BLaER1 treated with 17β-estradiol and CSF1 and Interleukin-3, amounts not matched to agents 10 nM and 100 nM (cell line): ENCODE measurements around the gene ZNF575.
A peak's percentile ranks its signal among the peaks of the same experiment; 100 is the strongest.

Source experiments
- H3K27ac ChIP-seq, 11 experiments: shearing (Covaris generic); formaldehyde crosslinking; 2 replicates each; pipeline ENCODE4 v1.8.1; 2022
- H3K27me3 ChIP-seq, 11 experiments: shearing (Covaris generic); formaldehyde crosslinking; 2 replicates each; pipeline ENCODE4 v1.8.1; 2022
- H3K36me3 ChIP-seq, 11 experiments: shearing (Covaris generic); formaldehyde crosslinking; 2 replicates each; pipeline ENCODE4 v1.8.1; 2022
- H3K4me1 ChIP-seq, 10 experiments: shearing (Covaris generic); formaldehyde crosslinking; 2 replicates each; pipeline ENCODE4 v1.8.1; 2022
- H3K4me2 ChIP-seq, 11 experiments: shearing (Covaris generic); formaldehyde crosslinking; 2 replicates each; pipeline ENCODE4 v1.8.1; 2022
- H3K4me3 ChIP-seq, 10 experiments: shearing (Covaris generic); formaldehyde crosslinking; 2 replicates each; pipeline ENCODE4 v1.8.1; 2022
- H3K9ac ChIP-seq, 11 experiments: shearing (Covaris generic); formaldehyde crosslinking; 2 replicates each; pipeline ENCODE4 v1.8.1; 2022
- H3K9me3 ChIP-seq, 11 experiments: shearing (Covaris generic); formaldehyde crosslinking; replicated peaks in 1 of 11; 2 replicates each; pipeline ENCODE4 v1.8.1; 2022
- H4K20me1 ChIP-seq, 11 experiments: shearing (Covaris generic); formaldehyde crosslinking; 2 replicates each; pipeline ENCODE4 v1.8.1; 2022
- Cebpa-rat ChIP-seq, 11 experiments: shearing (Covaris generic); IDR thresholded peaks; 2 replicates each; pipeline ENCODE4 v1.8.1; 2022

The ZNF575 gene

GRCh38 chr19:43552198-43552450 is 19.1 kb downstream of the ZNF575 start:
- Histone ChIP-seq H3K27ac (peak overlapping the region in 8 of 11 experiments; percentile 56 to 78 (median 72); a peak in 15 of 22 replicates), H3K36me3 (peaks cover 60 to 87% (median 80%) of the 10 kb centered on the region in 11 experiments), H3K9ac (peak overlapping the region in 8 of 11 experiments; percentile 38 to 71 (median 65); a peak in 12 of 22 replicates), H4K20me1 (peaks cover 0 to 12% (median 0%) of the 10 kb centered on the region in 11 experiments; a peak in 2 of 22 replicates), H3K4me1 (peaks cover 18 to 44% (median 35%) of the 10 kb centered on the region in 10 experiments; a peak in 19 of 20 replicates), H3K4me2 (peak overlapping the region in 5 of 11 experiments; percentile 56 to 78 (median 61); a peak in 5 of 22 replicates), H3K4me3 (no peak overlapping the region), H3K27me3 (no peaks in the 10 kb centered on the region), H3K9me3 (no peaks in the 10 kb centered on the region)
- TF ChIP-seq Cebpa-rat (IDR thresholded peaks at IDR 0.05), result no peak

GRCh38 chr19:43552616-43553015 is 19.6 kb downstream of the ZNF575 start:
- Histone ChIP-seq H3K36me3 (peaks cover 65 to 87% (median 76%) of the 10 kb centered on the region in 11 experiments), H3K4me1 (peaks cover 23 to 49% (median 37%) of the 10 kb centered on the region in 10 experiments), H3K27me3 (no peaks in the 10 kb centered on the region)

GRCh38 chr19:43553656-43554055 is 20.7 kb downstream of the ZNF575 start:
- Histone ChIP-seq H3K4me1 (peaks cover 29 to 56% (median 43%) of the 10 kb centered on the region in 10 experiments), H3K27ac (peak overlapping the region in 9 of 11 experiments; percentile 44 to 78 (median 69); a peak in 16 of 22 replicates), H4K20me1 (peaks cover 0 to 12% (median 0%) of the 10 kb centered on the region in 11 experiments; a peak in 2 of 22 replicates), H3K4me3 (no peak overlapping the region), H3K27me3 (no peaks in the 10 kb centered on the region), H3K36me3 (peaks cover 74 to 94% (median 84%) of the 10 kb centered on the region in 11 experiments), H3K9ac (peak overlapping the region in 10 of 11 experiments; percentile 38 to 71 (median 60); a peak in 10 of 22 replicates), H3K9me3 (no peaks in the 10 kb centered on the region), H3K4me2 (peak overlapping the region in 3 of 11 experiments; percentile 58 to 78 (median 71); a peak in 2 of 22 replicates)
- TF ChIP-seq Cebpa-rat (IDR thresholded peaks at IDR 0.05), result no peak

More at GRCh38 chr19:43552616-43553015, 19.6 kb downstream of the ZNF575 start:
- peaks cover 0 to 12% (median 0%) of the 10 kb centered on the region in 11 experiments; a peak in 2 of 22 replicates for H4K20me1 ChIP-seq
- H3K9me3 ChIP-seq, result no peaks in the 10 kb centered on the region
- peak overlapping the region; percentile 38 to 71 (median 62); a peak in 19 of 22 replicates for H3K9ac ChIP-seq
- TF ChIP-seq Cebpa-rat (IDR thresholded peaks at IDR 0.05), result no peak
- H3K4me2 ChIP-seq, result peak overlapping the region in 9 of 11 experiments; percentile 47 to 78 (median 58); a peak in 18 of 22 replicates
- H3K4me3 ChIP-seq, result no peak overlapping the region
- peak overlapping the region in 10 of 11 experiments; percentile 17 to 78 (median 68); a peak in 19 of 22 replicates for H3K27ac ChIP-seq

- no peak for TF ChIP-seq Cebpa-rat (IDR thresholded peaks at IDR 0.05)
- H4K20me1 ChIP-seq, result peaks cover 0 to 12% (median 0%) of the 10 kb centered on the region in 11 experiments; a peak in 2 of 22 replicates
- H3K27ac ChIP-seq, result peak overlapping the region in 9 of 11 experiments; percentile 1 to 78 (median 56); a peak in 17 of 22 replicates
- H3K36me3 ChIP-seq, result peaks cover 66 to 94% (median 82%) of the 10 kb centered on the region in 11 experiments
- H3K27me3 ChIP-seq, result no peaks in the 10 kb centered on the region
- H3K9ac ChIP-seq, result peak overlapping the region in 9 of 11 experiments; percentile 9 to 71 (median 59); a peak in 14 of 22 replicates
- no peak overlapping the region for H3K4me3 ChIP-seq
- peaks cover 29 to 56% (median 44%) of the 10 kb centered on the region in 10 experiments for H3K4me1 ChIP-seq
- H3K4me2 ChIP-seq, result peak overlapping the region in 7 of 11 experiments; percentile 1 to 78 (median 35); a peak in 8 of 22 replicates
- no peaks in the 10 kb centered on the region for H3K9me3 ChIP-seq
Observed at GRCh38 chr19:43554317-43554895, 21.4 kb downstream of the ZNF575 start.

GRCh38 chr19:43555185-43555770 is 22.3 kb downstream of the ZNF575 start:
- Histone ChIP-seq H3K4me1 (peaks cover 36 to 65% (median 53%) of the 10 kb centered on the region in 10 experiments), H3K27ac (peak overlapping the region in 5 of 11 experiments; percentile 56 to 78 (median 74); a peak in 11 of 22 replicates), H3K9me3 (no peaks in the 10 kb centered on the region), H3K4me2 (peak overlapping the region in 6 of 11 experiments; percentile 3 to 42 (median 28); a peak in 6 of 22 replicates), H4K20me1 (peaks cover 0 to 12% (median 0%) of the 10 kb centered on the region in 11 experiments; a peak in 2 of 22 replicates), H3K27me3 (no peaks in the 10 kb centered on the region), H3K36me3 (peaks cover 64 to 94% (median 77%) of the 10 kb centered on the region in 11 experiments), H3K9ac (peak overlapping the region in 8 of 11 experiments; percentile 9 to 71 (median 56); a peak in 8 of 22 replicates), H3K4me3 (no peak overlapping the region)
- TF ChIP-seq Cebpa-rat (IDR thresholded peaks at IDR 0.05), result no peak

- Histone ChIP-seq H3K27me3 (no peaks in the 10 kb centered on the region), H3K4me1 (peaks cover 64 to 91% (median 72%) of the 10 kb centered on the region in 10 experiments), H3K9me3 (no peaks in the 10 kb centered on the region; a peak in 1 of 22 replicates), H4K20me1 (no peaks in the 10 kb centered on the region; a peak in 2 of 22 replicates), H3K9ac (peak overlapping the region; percentile 36 to 84 (median 70); a peak in 18 of 22 replicates), H3K27ac (peak overlapping the region in 10 of 11 experiments; percentile 91 to 98 (median 96); a peak in 20 of 22 replicates), H3K4me3 (peak overlapping the region in 1 of 10 experiments; percentile 9; a peak in 1 of 20 replicates), H3K4me2 (peak overlapping the region; percentile 64 to 82 (median 70)), H3K36me3 (peaks cover 19 to 57% (median 33%) of the 10 kb centered on the region in 11 experiments; a peak in 20 of 22 replicates)
- TF ChIP-seq Cebpa-rat (IDR thresholded peaks at IDR 0.05), result no peak
Observed at GRCh38 chr19:43560687-43561086, 27.7 kb downstream of the ZNF575 start.

- Histone ChIP-seq H3K4me2 (peak overlapping the region; percentile 64 to 82 (median 70)), H3K4me1 (peaks cover 70 to 86% (median 77%) of the 10 kb centered on the region in 10 experiments), H3K27ac (peak overlapping the region; percentile 79 to 98 (median 96)), H3K27me3 (no peaks in the 10 kb centered on the region), H3K36me3 (peaks cover 12 to 51% (median 27%) of the 10 kb centered on the region in 11 experiments; a peak in 20 of 22 replicates), H3K9ac (peak overlapping the region; percentile 36 to 84 (median 74); a peak in 21 of 22 replicates), H4K20me1 (no peaks in the 10 kb centered on the region; a peak in 1 of 22 replicates), H3K4me3 (peak overlapping the region in 2 of 10 experiments; percentile 9 to 25; a peak in 2 of 20 replicates), H3K9me3 (no peaks in the 10 kb centered on the region; a peak in 1 of 22 replicates)
- TF ChIP-seq Cebpa-rat (IDR thresholded peaks at IDR 0.05), result no peak
Observed at GRCh38 chr19:43561139-43561970, 28.4 kb downstream of the ZNF575 start.
